CD4-positive, alpha-beta T cell treated with Interleukin-15 for 1 hour (primary cell): Measurements from ENCODE around the gene MAPK14.
A peak's percentile ranks its signal among the peaks of the same experiment; 100 is the strongest.
"Not testable (repeated sequence)": the region's sequence is repeated elsewhere in the genome, so short reads cannot be mapped to it uniquely, and the experiment has no call there.

ENCODE experiments used
- DNase-seq: peaks from one replicate; pipeline ENCODE4 v3.0.0-alpha.2; 2020

MAPK14 gene

GRCh38 chr6:36070252-36070651 lies 42.6 kb downstream of the MAPK14 start:
- no peak for DNase-seq

- DNase-seq = no peak
These were observed 43.7 kb downstream of the MAPK14 start for GRCh38 chr6:36071281-36071680.

DNA sequence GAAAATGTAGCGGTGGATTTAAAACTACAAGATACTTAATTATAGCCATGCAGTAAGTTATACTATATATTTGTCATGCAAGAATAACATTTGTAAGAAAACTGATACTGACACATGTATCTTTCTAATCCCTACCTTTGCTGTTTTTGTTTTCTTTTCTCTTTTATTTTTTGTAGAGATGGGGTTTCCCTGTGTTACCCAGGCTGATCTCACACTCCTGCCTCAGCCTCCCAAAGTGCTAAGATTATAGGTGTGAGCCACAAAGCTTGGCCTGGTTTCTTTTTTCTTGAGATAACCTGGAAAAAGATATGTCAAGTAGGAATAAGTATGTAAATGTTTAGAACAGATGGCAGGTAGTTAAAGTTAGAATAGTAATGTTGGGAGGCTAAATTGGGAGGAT lies 44.1 kb downstream of the MAPK14 start:
- DNase-seq = no peak

DNA sequence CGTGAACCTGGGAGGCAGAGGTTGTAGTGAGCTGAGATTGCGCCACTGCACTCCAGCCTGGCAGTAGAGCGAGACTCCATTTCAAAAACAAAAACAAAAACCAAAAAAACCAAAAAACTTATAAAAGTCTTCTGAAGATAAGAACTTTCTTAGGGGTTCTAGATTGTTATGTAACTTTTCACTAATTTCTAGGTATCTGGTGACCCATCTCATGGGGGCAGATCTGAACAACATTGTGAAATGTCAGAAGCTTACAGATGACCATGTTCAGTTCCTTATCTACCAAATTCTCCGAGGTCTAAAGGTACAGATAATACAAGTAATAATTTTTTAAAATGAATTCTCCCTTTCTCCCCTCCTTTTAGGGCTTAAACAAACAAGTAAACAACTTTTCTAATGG lies 45.1 kb downstream of the MAPK14 start:
- DNase-seq = no peak

- no peak for DNase-seq
These were observed 46.0 kb downstream of the MAPK14 start for GRCh38 chr6:36073587-36073986.

DNA sequence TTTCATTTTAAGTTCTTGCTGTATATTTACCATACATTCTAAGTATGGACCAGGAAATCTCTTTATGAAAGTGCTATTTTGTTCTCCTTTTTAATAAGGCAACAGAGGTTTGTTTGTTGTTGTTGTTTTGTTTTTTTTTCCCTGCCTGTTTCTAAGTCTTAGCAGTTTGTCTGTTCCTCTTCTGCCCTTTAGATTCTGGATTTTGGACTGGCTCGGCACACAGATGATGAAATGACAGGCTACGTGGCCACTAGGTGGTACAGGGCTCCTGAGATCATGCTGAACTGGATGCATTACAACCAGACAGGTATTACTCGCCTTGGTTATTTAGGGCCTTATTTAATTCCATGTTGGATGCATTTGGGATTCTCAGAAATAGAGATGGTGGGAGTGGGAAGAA lies 48.0 kb downstream of the MAPK14 start:
- no peak for DNase-seq

GRCh38 chr6:36076178-36077063 lies 48.8 kb downstream of the MAPK14 start:
- DNase-seq = no peak

DNA sequence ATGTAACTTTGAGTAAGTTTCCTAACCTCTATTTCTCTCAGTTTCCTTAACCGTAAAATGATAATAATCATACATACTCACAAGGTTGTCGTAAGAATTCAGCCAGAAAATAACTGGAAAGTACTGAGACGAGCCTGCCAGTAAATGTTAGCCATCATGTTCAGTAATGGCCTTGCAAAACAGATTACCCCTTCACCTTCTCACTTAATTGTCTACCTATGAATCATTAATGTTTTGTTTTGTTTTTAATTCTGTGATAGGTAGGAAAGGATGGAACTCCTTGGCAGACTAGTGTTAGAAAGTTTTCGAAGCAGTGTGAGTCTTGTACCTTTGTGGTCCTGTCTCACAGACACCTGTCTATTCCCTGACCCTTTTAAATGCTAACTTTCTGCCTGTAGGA lies 50.6 kb downstream of the MAPK14 start:
- DNase-seq = no peak

DNA sequence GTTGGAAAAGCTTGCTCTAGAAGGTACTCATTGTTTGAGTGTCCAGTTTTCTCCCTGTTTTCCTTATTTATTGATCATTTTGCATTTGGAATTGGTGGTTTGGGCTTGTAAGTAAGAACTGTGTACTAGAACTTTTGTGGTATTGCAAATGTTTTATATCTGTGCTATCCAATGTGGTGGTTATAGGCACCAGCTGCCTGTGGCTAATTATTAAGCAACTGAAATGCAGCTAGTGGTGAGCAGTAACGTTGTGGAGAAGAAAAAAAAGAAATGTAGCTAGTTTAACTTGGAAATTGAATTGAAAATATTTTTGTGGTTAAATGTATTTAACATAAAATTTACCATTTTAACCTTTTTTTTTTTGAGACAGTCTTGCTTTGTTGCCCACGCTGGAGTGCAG lies 52.0 kb downstream of the MAPK14 start:
- DNase-seq = no peak

- no peak for DNase-seq
These were observed 54.7 kb downstream of the MAPK14 start for GRCh38 chr6:36082318-36082717.

DNA sequence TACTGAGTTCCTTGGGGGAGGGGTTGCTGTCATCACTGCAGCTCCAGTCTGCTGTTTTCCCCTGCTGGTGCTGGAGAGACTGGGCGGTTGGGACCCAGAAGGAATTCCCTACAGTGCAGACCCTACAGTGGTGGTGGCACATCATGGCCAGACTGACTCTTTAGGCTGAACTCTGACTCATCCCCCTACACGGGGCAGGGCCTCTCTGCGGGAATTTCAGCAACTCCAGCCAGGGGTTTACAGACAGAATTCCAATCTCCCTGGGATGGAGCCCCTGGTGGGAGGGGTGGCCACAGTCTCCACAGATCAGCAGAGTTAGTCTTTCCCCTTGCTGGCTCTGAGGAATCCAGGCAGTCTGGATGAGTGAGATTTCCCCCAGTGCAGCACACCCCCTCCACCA lies 55.8 kb downstream of the MAPK14 start:
- no peak for DNase-seq

- DNase-seq = not testable (repeated sequence)
These were observed 60.6 kb downstream of the MAPK14 start for GRCh38 chr6:36088204-36088603.

DNA sequence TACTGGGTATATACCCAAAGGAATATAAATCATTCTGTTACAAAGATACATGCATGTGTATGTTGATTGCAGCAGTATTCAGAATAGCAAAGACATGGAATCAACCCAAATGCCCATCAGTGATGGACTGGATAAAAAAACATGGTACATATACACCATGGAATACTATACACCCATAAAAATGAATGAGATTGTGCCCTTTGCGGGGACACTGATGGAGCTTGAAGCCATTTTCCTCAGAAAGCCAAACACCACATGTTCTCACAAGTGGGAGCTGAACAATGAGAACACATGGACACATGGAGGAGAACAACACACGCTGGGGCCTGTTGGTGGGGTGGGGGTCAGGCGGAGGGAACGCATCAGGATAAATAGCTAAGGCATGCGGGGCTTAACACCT lies 61.4 kb downstream of the MAPK14 start:
- DNase-seq = no peak

DNA sequence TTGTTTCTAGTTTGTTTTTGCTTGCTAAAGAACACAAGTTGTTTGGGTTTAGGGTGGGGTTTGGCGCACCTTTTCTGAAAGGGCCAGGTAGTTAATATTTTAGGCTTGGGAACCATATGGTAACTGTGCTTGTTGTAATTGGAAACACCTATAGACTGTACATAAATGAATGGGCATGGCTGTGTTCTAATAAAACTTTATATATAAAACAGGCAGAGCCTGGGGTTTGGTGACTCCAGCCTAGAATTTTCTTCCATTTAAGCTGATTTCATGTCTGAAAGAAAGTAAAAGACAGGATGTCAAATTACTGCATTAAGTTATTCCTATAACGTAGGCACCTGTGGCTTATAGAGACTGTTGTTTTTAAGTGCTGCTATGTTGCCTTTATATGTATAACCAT lies 66.6 kb downstream of the MAPK14 start:
- no peak for DNase-seq

- DNase-seq = peak; percentile 78
These were observed 67.3 kb downstream of the MAPK14 start for GRCh38 chr6:36094753-36095496.

DNA sequence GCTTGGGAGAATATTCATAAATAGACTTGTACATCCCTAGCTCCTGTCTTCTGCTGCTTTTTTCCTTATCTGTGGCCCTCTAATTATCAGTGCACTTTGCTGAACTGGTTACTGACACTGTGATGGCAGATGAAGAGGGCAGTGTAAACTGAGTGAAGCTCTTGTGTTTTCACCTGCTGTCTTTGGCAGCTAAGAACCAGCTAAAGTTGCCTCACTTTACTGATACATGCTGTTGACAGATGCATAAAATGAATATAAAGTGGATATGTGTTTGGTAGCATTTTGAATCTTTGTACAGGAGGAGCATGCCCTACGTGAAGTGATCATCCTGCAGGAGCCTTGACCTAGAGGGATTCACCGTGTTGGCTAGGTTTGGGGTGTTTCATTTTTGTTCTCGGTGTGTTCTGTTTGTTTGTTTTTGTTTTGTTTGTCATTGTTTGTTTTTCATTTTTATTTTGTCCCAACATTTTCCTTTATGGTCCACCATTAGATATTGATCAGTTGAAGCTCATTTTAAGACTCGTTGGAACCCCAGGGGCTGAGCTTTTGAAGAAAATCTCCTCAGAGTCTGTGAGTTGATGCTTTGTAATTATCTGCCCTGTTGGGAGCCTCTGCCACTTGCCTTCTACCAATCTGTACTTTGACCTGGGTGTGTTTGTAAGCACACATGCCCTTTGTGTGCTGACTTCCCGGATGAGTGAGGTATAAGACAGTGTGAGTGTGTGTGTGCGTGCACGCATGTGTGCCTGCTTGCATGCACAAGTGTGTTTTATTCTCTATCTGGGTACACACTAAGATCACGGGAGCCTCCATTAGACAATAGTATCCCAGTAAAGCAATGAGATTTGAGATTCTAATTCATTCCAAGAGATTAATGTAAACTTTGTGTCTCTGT lies 68.1 kb downstream of the MAPK14 start:
- no peak for DNase-seq

DNA sequence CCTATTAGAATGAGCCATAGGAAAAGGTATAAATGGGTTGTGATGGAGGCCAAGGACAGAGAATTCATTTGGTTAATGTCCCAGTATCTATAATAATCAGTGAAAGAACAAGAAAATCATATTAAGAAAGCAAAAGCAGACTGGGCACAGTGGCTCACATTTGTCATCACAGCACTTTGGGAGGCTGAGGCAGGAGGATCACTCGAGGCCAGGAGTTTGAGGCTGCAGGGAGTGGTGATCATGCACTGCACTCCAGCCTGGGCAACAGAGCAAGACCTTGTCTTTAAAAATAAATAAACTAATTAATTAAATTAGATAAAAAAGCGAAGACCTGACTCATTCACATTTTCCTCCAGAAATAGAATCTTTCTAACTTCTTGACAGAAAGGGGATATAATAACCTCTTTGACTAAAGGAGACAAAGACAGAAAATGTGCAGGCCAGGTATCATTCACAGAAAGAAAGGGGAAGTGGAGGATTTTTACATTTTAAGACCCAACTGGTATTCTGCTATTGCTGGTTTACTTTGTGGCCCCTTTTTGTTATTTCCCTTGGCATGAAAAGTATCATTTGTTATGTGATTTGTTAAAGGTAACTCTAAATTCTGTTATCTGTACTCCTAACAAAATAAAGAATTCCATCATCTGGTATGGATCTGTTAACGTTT lies 70.8 kb downstream of the MAPK14 start:
- no peak for DNase-seq

DNA sequence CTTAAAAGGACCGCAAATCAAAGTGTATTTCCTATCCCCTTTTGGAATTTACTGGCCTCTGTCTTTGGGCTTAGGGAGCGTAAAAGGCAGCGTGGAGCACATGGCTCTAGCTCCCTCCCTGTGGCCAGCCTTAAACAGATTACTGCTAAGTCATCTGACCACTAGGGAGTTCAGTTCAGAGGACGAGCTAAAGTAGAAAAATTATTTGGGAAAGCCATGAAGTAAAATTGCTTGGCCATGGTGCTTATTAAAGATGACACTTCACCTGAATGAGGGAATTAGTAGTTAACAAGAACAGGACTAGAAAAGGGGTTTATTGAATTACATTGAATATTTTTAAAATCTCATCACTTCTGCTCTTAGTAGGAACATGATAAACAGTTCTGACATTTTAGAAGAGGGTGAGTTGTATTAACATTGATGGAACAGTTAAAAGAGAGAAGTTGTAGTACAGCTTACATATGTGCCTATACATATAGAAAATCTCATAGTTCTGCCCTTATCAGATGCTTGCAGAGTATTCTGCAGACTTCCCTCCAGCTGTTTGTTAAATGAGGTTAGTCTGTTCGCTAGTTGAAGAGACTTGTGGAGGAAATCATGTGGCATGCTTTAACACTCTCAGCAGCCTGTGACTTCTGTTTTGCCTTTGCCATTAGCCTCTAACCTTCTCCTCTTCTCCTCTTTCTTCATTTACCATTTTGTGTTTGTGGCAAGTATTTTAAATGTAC lies 71.5 kb downstream of the MAPK14 start:
- DNase-seq = no peak

- DNase-seq = peak; percentile 59
These were observed 72.4 kb downstream of the MAPK14 start for GRCh38 chr6:36099869-36100483.

- DNase-seq = no peak
These were observed 74.1 kb downstream of the MAPK14 start for GRCh38 chr6:36101691-36102090.

GRCh38 chr6:36102853-36103252 lies 75.2 kb downstream of the MAPK14 start:
- no peak for DNase-seq
